ENCODE results near the gene MBTPS1. TPM values are rescaled to one million over a fixed set of nuclear protein-coding genes. Genes with fewer than 3 reads are reported as not detected.

Gene MBTPS1
- total RNA-seq, 1 experiment from 2014 or later = 56.1 TPM

- no peaks in the 10 kb centered on the region for H3K27me3 ChIP-seq (ENCODE audit: low read length)
- H3K9me3 ChIP-seq (ENCODE audit: low read length) = no peaks in the 10 kb centered on the region
- H3K9ac ChIP-seq (ENCODE audit: low read length) = no peak overlapping the region
- DNase-seq (no peak), ATAC-seq (no peak)
- H2AFZ ChIP-seq (ENCODE audit: low read length) = no peak overlapping the region
- ChIA-PET CTCF (no interaction called here), POLR2A (ENCODE audit: unreplicated experiment) (no interaction called here)
- BruUV-seq (replicated peaks) = no TSS peak
- intact Hi-C loops (cut with micrococcal nuclease) = no loop called here
- no peaks in the 10 kb centered on the region for H4K20me1 ChIP-seq (ENCODE audit: low read length)
- TF ChIP-seq EZH2 (IDR thresholded peaks at IDR 0.05; ENCODE audit: low read length, unreplicated experiment) (no peak), EZH2phosphoT487 (IDR thresholded peaks at IDR 0.05; ENCODE audit: borderline replicate concordance, low read length) (no peak), CTCF (conservative IDR thresholded peaks at IDR 0.05; ENCODE audit: low read depth, low read length) (no peak)
- no peak overlapping the region for H3K27ac ChIP-seq (ENCODE audit: low read length)
- no peak overlapping the region for H3K4me2 ChIP-seq (ENCODE audit: low read length)
- no peaks in the 10 kb centered on the region for H3K9me2 ChIP-seq (replicated peaks; ENCODE audit: low read length)
- no peaks in the 10 kb centered on the region for H3F3A ChIP-seq (ENCODE audit: low read length, unreplicated experiment)
- no peaks in the 10 kb centered on the region for H3K79me2 ChIP-seq (ENCODE audit: low read length)
- no peak overlapping the region for H3K4me3 ChIP-seq (ENCODE audit: low read length)
- no peaks in the 10 kb centered on the region for H3K36me3 ChIP-seq (ENCODE audit: low read depth, low read length)
- H3K4me1 ChIP-seq (ENCODE audit: insufficient read depth, low read length) = no peaks in the 10 kb centered on the region
Measured at GRCh38 chr16:84032458-84033178, 84.1 kb downstream of the MBTPS1 start.

- H3K79me2 ChIP-seq (ENCODE audit: low read length) = no peaks in the 10 kb centered on the region
- no peak overlapping the region for H3K4me3 ChIP-seq (ENCODE audit: low read length)
- H3F3A ChIP-seq (ENCODE audit: low read length, unreplicated experiment) = no peaks in the 10 kb centered on the region
- no peaks in the 10 kb centered on the region for H3K9me2 ChIP-seq (replicated peaks; ENCODE audit: low read length)
- intact Hi-C loops (cut with micrococcal nuclease) = no loop called here
- H2AFZ ChIP-seq (ENCODE audit: low read length) = no peak overlapping the region
- DNase-seq (no peak), ATAC-seq (no peak)
- BruUV-seq (replicated peaks) = no TSS peak
- peaks cover 3% of the 10 kb centered on the region; the same call in 1 of the 2 replicates for H3K4me1 ChIP-seq (ENCODE audit: insufficient read depth, low read length)
- H3K9ac ChIP-seq (ENCODE audit: low read length) = no peak overlapping the region
- no peaks in the 10 kb centered on the region for H4K20me1 ChIP-seq (ENCODE audit: low read length)
- ChIA-PET POLR2A (ENCODE audit: unreplicated experiment) (no interaction called here), CTCF (no interaction called here)
- H3K9me3 ChIP-seq (ENCODE audit: low read length) = no peaks in the 10 kb centered on the region
- no peak overlapping the region for H3K4me2 ChIP-seq (ENCODE audit: low read length)
- no peaks in the 10 kb centered on the region for H3K36me3 ChIP-seq (ENCODE audit: low read depth, low read length)
- TF ChIP-seq EZH2phosphoT487 (IDR thresholded peaks at IDR 0.05; ENCODE audit: borderline replicate concordance, low read length) (no peak), EZH2 (IDR thresholded peaks at IDR 0.05; ENCODE audit: low read length, unreplicated experiment) (no peak), CTCF (conservative IDR thresholded peaks at IDR 0.05; ENCODE audit: low read depth, low read length) (no peak)
- H3K27ac ChIP-seq (ENCODE audit: low read length) = no peak overlapping the region
- H3K27me3 ChIP-seq (ENCODE audit: low read length) = no peaks in the 10 kb centered on the region
Measured at GRCh38 chr16:84031556-84031955, 85.2 kb downstream of the MBTPS1 start.

DNA sequence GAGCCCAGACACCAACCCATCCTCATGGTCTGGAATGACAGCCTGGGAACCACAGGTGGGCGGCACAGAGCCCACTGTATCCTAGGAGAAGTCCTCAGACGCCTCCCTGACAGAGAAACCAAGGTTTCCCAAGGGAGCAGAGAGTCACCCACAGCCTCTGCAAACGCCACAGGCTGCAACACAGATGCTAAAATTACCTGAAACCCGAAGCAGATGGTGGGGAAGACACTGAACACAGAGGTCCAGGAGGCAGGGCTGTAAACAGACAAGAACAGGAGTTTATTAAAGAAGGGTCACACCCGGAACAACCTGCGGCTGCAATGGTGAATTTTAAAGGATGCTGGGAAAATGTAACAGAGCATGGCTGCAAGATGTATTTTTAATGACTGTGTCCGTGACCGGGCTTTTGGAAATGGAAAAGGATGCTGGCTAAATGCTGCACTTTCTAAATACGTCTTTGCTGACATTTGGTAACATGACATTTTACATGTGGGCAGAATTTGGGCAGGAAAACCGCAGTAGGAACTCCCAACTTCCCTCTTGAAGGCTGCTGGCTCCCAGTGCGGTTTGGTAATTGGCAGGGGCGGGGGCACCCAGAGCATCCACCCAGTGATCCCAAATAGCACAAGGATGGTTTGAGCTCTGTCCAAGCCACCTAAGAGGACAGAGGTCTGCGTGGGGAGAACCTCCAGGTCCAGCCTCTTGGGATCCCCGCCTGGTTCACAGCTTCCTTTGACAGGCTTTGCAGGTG is 87.3 kb downstream of the MBTPS1 start:
- no peak overlapping the region for H3K9ac ChIP-seq (ENCODE audit: low read length)

More for the DNA sequence above, 87.3 kb downstream of the MBTPS1 start:
- TF ChIP-seq CTCF (conservative IDR thresholded peaks at IDR 0.05; ENCODE audit: low read depth, low read length) = no peak
- TF ChIP-seq EZH2 (IDR thresholded peaks at IDR 0.05; ENCODE audit: low read length, unreplicated experiment) = no peak
- TF ChIP-seq EZH2phosphoT487 (IDR thresholded peaks at IDR 0.05; ENCODE audit: borderline replicate concordance, low read length) = no peak
- no peaks in the 10 kb centered on the region for H3F3A ChIP-seq (ENCODE audit: low read length, unreplicated experiment)
- no peak overlapping the region for H2AFZ ChIP-seq (ENCODE audit: low read length)
- no peak overlapping the region for H3K4me2 ChIP-seq (ENCODE audit: low read length)
- no peaks in the 10 kb centered on the region for H3K9me3 ChIP-seq (ENCODE audit: low read length)
- H3K79me2 ChIP-seq (ENCODE audit: low read length) = no peaks in the 10 kb centered on the region
- no TSS peak for BruUV-seq (replicated peaks)
- ChIA-PET POLR2A (ENCODE audit: unreplicated experiment) (no interaction called here), CTCF (no interaction called here)
- H3K9me2 ChIP-seq (replicated peaks; ENCODE audit: low read length) = no peaks in the 10 kb centered on the region
- H3K27ac ChIP-seq (ENCODE audit: low read length) = no peak overlapping the region
- intact Hi-C loops (cut with micrococcal nuclease) = no loop called here
- ATAC-seq (no peak), DNase-seq (no peak)
- no peaks in the 10 kb centered on the region for H4K20me1 ChIP-seq (ENCODE audit: low read length)
- H3K36me3 ChIP-seq (ENCODE audit: low read depth, low read length) = no peaks in the 10 kb centered on the region
- no peaks in the 10 kb centered on the region for H3K27me3 ChIP-seq (ENCODE audit: low read length)
- H3K4me3 ChIP-seq (ENCODE audit: low read length) = no peak overlapping the region
- peaks cover 17% of the 10 kb centered on the region for H3K4me1 ChIP-seq (ENCODE audit: insufficient read depth, low read length)
